Endothelial cell of umbilical vein (primary cell): ENCODE results near the gene CCBE1. TPM values are rescaled to one million over a fixed set of nuclear protein-coding genes. Genes with fewer than 3 reads are reported as not detected.

Experiments
- BruUV-seq: library from RNA; stranded (reverse); fragments of 400-500 nt; replicated peaks from 2 replicates; lab custom pipeline; 2021; lab: Mats Ljungman, UMichigan
- CTCF ChIA-PET: fragments of 300-600, 350-600 bp; sonication (Branson Sonifier 250); formaldehyde crosslinking; loops from one replicate; lab custom pipeline; 2021; ENCODE audit warnings: antibody characterized with exemption, inconsistent platforms; lab: Charles Lee
- POLR2A ChIA-PET: fragments of 300-600, 350-600 bp; sonication (Branson Sonifier 250); formaldehyde crosslinking; loops from one replicate; lab custom pipeline; 2021; ENCODE audit warnings: antibody characterized with exemption, inconsistent platforms; lab: Charles Lee
- DNase-seq: peaks from one replicate; pipeline ENCODE4 v3.0.0-alpha.2; 2011; ENCODE audit warnings: low read depth, low spot score
- FAIRE-seq: peaks from 2 replicates; lab custom pipeline; 2011; peaks lifted over from hg19 to GRCh38; lab: Jason Lieb, UNC
- H2AFZ ChIP-seq: 2 replicates; pipeline ENCODE4 v1.6.0; 2012; ENCODE audit warnings: low read depth, low read length, control low read depth, inconsistent platforms
- H3K27ac ChIP-seq: 2 replicates; pipeline ENCODE4 v1.5.1; 2011; ENCODE audit warnings: low read depth, mild to moderate bottlenecking, control low read depth, low read length, moderate library complexity; ENCODE audit not compliant: insufficient read depth
- H3K27me3 ChIP-seq, 2 experiments: 2 replicates each; pipeline versions ENCODE4 v1.6.0 to v1.6.1; 2011; ENCODE audit warnings: low read length in 2 of 2, mixed read lengths in 1 of 2; ENCODE audit not compliant: control insufficient read depth in 2 of 2, insufficient read depth in 2 of 2
- H3K36me3 ChIP-seq, 2 experiments: 2 replicates in 1 of 2; 3 replicates in 1 of 2; pipeline ENCODE4 v1.5.1; 2011; ENCODE audit warnings: low read length in 2 of 2, mild to moderate bottlenecking in 1 of 2, moderate library complexity in 1 of 2; ENCODE audit not compliant: control insufficient read depth in 2 of 2, insufficient read depth in 2 of 2; ENCODE audit errors: extremely low read depth in 1 of 2
- H3K4me1 ChIP-seq: 3 replicates; pipeline ENCODE4 v1.5.1; 2011; ENCODE audit warnings: mild to moderate bottlenecking, low read length; ENCODE audit not compliant: control insufficient read depth, insufficient read depth; ENCODE audit errors: extremely low read depth
- H3K4me2 ChIP-seq: 2 replicates; pipeline ENCODE4 v1.6.1; 2011; ENCODE audit warnings: low read length, control low read depth, mixed read lengths; ENCODE audit not compliant: insufficient read depth
- H3K4me3 ChIP-seq, 3 experiments: fragments of 200-600 bp in 1 of 3; sonication (generic), shearing (Covaris generic) in 1 of 3; replicated peaks in 1 of 3; 2 replicates each; pipeline ENCODE4 v1.5.1; 2011 to 2016; ENCODE audit warnings: control low read depth in 3 of 3, low read length in 3 of 3, mild to moderate bottlenecking in 2 of 3, inconsistent platforms in 1 of 3, low read depth in 1 of 3, moderate library complexity in 1 of 3; ENCODE audit not compliant: insufficient read depth in 1 of 3
- H3K79me2 ChIP-seq: 2 replicates; pipeline ENCODE4 v1.6.0; 2012; ENCODE audit warnings: low read length, inconsistent platforms; ENCODE audit not compliant: control insufficient read depth, insufficient read depth
- H3K9ac ChIP-seq: replicated peaks from 2 replicates; pipeline ENCODE3; 2011; ENCODE audit warnings: low read length, control low read depth; ENCODE audit not compliant: insufficient read depth; ENCODE audit errors: extremely low read depth
- H3K9me1 ChIP-seq: replicated peaks from 3 replicates; pipeline ENCODE4 v1.6.0; 2011; ENCODE audit warnings: mild to moderate bottlenecking, low read length; ENCODE audit not compliant: control insufficient read depth, insufficient read depth; ENCODE audit errors: extremely low read depth
- H3K9me3 ChIP-seq: replicated peaks from 2 replicates; pipeline ENCODE4 v1.5.1; 2012; ENCODE audit warnings: low read length, inconsistent platforms; ENCODE audit not compliant: control insufficient read depth, insufficient read depth
- H4K20me1 ChIP-seq: replicated peaks from 2 replicates; pipeline ENCODE3; 2011; ENCODE audit warnings: mild to moderate bottlenecking, low read length; ENCODE audit not compliant: control insufficient read depth, insufficient read depth; ENCODE audit errors: extremely low read depth
- EZH2 ChIP-seq: IDR thresholded peaks from 2 replicates; pipeline ENCODE4 v1.6.1; 2012; ENCODE audit warnings: borderline replicate concordance, low read depth, mild to moderate bottlenecking, moderate library complexity, low read length, inconsistent platforms; ENCODE audit not compliant: severe bottlenecking
- FOS ChIP-seq: IDR thresholded peaks from 2 replicates; pipeline ENCODE4 v1.6.1; 2011; ENCODE audit warnings: mild to moderate bottlenecking, low read length, moderate library complexity, borderline replicate concordance; ENCODE audit not compliant: insufficient read depth
- MYC ChIP-seq: IDR thresholded peaks from one replicate; pipeline ENCODE4 v1.6.1; 2011; ENCODE audit warnings: mild to moderate bottlenecking, low read depth, low read length
- POLR2AphosphoS5 ChIP-seq: IDR thresholded peaks from 2 replicates; pipeline ENCODE4 v1.6.1; 2012; ENCODE audit warnings: low read depth, mild to moderate bottlenecking, control low read depth, low read length, moderate library complexity; ENCODE audit not compliant: insufficient read depth
- dilution Hi-C: fragments of 300-500 bp; cut with MboI; formaldehyde crosslinking; loops from one replicate; pipeline ENCODE4 v1.15.0; 2019; ENCODE audit warnings: low sequenced_read_pairs; ENCODE audit not compliant: extremely low pct_ligation_motif_present
- intact Hi-C: fragments of 100-400 bp; cut with micrococcal nuclease; formaldehyde crosslinking; loops from one replicate; pipeline ENCODE4 v1.10.0; 2022
- polyA plus RNA-seq, 4 experiments: library from polyadenylated mRNA; depleted of rRNA in 3 of 4; stranded (reverse) in 3 of 4; unstranded in 1 of 4; fragments of >200 nt; gene quantifications; 2 replicates each; pipeline versions ENCODE4 v1.2.1 to v1.2.3, GENCODE V29; 2011 to 2012; ENCODE audit warnings: missing spikeins in 1 of 4
- total RNA-seq: library from RNA; stranded (reverse); gene quantifications from 2 replicates; pipeline ENCODE4 v1.2.3, GENCODE V29; 2021
- TF ChIP-seq, protein P1 (sequence below), 2 donors: IDR thresholded peaks; 1 replicate in 1 of 2; 2 replicates in 1 of 2; pipeline ENCODE4 v1.5.1; 2011; ENCODE audit warnings: low read length in 2 of 2, mild to moderate bottlenecking in 2 of 2, moderate library complexity in 2 of 2, control low read depth in 1 of 2, inconsistent platforms in 1 of 2, low read depth in 1 of 2; ENCODE audit not compliant: insufficient read depth in 1 of 2; ENCODE audit errors: extremely low read depth in 1 of 2
- TF ChIP-seq, protein P2 (sequence below): IDR thresholded peaks from 2 replicates; pipeline ENCODE4 v1.6.1; 2011; ENCODE audit not compliant: insufficient read depth, insufficient read length

Gene CCBE1
- total and polyA plus RNA-seq, 2 donors (not counting 3 experiments of a cell fraction or from before 2014, with no cell fraction given) = 0.04 TPM; not detected in 1

DNA sequence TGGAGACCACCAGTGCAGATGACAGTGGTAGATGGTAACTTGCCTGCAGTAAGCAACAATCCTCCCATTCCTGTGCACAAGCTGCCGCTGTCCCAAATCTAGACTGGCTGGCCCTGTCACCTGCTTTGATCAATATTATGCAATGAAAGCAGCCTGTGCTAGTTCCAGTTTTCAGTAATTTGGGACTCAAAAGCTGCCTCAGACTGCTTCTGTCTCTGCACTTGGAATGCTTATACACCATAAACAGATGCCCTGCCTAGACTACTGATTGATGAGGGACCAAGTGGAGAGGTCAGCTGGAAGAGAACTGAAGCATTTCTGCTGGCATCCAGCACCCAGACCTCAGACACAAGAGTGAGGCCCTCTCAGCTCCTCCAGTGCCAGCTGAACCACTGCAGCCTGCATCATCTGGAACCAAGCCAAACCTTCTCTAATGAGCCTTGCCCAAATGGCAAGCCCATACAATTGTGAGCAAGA, 24.9 kb downstream of the CCBE1 start:
- H3K27ac ChIP-seq = no peak overlapping the region
- H3K4me1 ChIP-seq = no peaks in the 10 kb centered on the region
- ChIA-PET POLR2A (no interaction called here), CTCF (interaction anchor here (1.9 to 2.8 kb wide), 2 partner anchors 25 to 41 kb away, joined by 6 to 16 read pairs; partner anchors contain the start of gene CCBE1)
- no TSS peak for BruUV-seq
- H3K4me2 ChIP-seq = no peak overlapping the region
- H3K4me3 ChIP-seq = no peak overlapping the region
- H3K9me1 ChIP-seq = no peaks in the 10 kb centered on the region
- dilution Hi-C loops = no loop called here
- TF ChIP-seq, protein P1, sequence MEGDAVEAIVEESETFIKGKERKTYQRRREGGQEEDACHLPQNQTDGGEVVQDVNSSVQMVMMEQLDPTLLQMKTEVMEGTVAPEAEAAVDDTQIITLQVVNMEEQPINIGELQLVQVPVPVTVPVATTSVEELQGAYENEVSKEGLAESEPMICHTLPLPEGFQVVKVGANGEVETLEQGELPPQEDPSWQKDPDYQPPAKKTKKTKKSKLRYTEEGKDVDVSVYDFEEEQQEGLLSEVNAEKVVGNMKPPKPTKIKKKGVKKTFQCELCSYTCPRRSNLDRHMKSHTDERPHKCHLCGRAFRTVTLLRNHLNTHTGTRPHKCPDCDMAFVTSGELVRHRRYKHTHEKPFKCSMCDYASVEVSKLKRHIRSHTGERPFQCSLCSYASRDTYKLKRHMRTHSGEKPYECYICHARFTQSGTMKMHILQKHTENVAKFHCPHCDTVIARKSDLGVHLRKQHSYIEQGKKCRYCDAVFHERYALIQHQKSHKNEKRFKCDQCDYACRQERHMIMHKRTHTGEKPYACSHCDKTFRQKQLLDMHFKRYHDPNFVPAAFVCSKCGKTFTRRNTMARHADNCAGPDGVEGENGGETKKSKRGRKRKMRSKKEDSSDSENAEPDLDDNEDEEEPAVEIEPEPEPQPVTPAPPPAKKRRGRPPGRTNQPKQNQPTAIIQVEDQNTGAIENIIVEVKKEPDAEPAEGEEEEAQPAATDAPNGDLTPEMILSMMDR (IDR thresholded peaks at IDR 0.05; ENCODE audit: extremely low read depth in 1 of 2, insufficient read depth in 1 of 2, low read depth in 1 of 2, low read length in 2 of 2) = no peak
- TF ChIP-seq, protein P2, sequence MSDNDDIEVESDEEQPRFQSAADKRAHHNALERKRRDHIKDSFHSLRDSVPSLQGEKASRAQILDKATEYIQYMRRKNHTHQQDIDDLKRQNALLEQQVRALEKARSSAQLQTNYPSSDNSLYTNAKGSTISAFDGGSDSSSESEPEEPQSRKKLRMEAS = no peak
- no peak for TF ChIP-seq POLR2AphosphoS5
- no peaks in the 10 kb centered on the region for H3K79me2 ChIP-seq
- no peak overlapping the region for H2AFZ ChIP-seq
- intact Hi-C loops = no loop called here
- H3K36me3 ChIP-seq = no peaks in the 10 kb centered on the region
- no peaks in the 10 kb centered on the region for H3K27me3 ChIP-seq
- H3K9ac ChIP-seq = no peak overlapping the region
- DNase-seq (no peak), FAIRE-seq (no peak)
- H4K20me1 ChIP-seq = no peaks in the 10 kb centered on the region
- no peaks in the 10 kb centered on the region for H3K9me3 ChIP-seq

DNA sequence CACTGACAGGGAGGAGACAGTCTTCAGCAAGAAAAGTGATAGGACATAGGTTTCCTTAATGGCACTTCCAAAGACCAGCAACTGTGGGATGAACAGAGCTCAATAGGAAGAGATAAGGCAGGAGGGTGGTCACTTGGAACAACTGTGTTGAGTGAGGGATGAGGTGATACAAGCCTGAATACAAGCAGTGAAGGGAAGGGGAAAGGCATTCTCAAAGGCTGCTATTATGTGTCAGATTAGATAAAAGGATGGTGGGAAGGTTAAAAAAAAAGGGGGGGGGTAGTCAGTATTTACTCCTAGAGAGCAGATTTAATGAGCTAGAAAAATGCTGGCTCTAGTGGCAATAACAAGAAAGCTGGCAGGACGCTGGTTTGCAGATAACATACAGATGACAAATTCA, 25.7 kb downstream of the CCBE1 start:
- POLR2A ChIA-PET = no interaction called here
- Histone ChIP-seq H3K9me1 (no peaks in the 10 kb centered on the region), H3K27ac (no peak overlapping the region), H3K79me2 (no peaks in the 10 kb centered on the region), H4K20me1 (no peaks in the 10 kb centered on the region), H3K4me3 (no peak overlapping the region), H2AFZ (no peak overlapping the region), H3K9me3 (no peaks in the 10 kb centered on the region), H3K27me3 (no peaks in the 10 kb centered on the region), H3K36me3 (no peaks in the 10 kb centered on the region), H3K4me2 (no peak overlapping the region), H3K4me1 (no peaks in the 10 kb centered on the region), H3K9ac (no peak overlapping the region)
- dilution Hi-C loops = no loop called here
- no TSS peak for BruUV-seq
- intact Hi-C loops = no loop called here
- FAIRE-seq (no peak), DNase-seq (no peak)
- CTCF ChIA-PET = interaction anchor here (1.1 to 2.8 kb wide), 3 partner anchors 26 to 152 kb away, joined by 3 to 16 read pairs (median 6); partner anchors contain the start of gene CCBE1
- TF ChIP-seq, protein P2 = no peak
- TF ChIP-seq FOS = no peak
- no peak for TF ChIP-seq EZH2
- TF ChIP-seq, protein P1 (IDR thresholded peaks at IDR 0.05; ENCODE audit: extremely low read depth in 1 of 2, insufficient read depth in 1 of 2, low read depth in 1 of 2, low read length in 2 of 2) = no peak
- TF ChIP-seq MYC = no peak
